Brain microvascular endothelial cell (primary cell): ENCODE measurements around the gene ANO6.
A peak's percentile ranks its signal among the peaks of the same experiment; 100 is the strongest.

Experiments used
- DNase-seq: peaks from one replicate; pipeline ENCODE4 v3.0.0-alpha.2; 2020
- H3K27ac ChIP-seq: fragments of 250-450 bp; sonication (Bioruptor Pico); 2 replicates; pipeline ENCODE4 v1.5.1; 2020; ENCODE audit warnings: mild to moderate bottlenecking, moderate library complexity
- H3K27me3 ChIP-seq: fragments of 250-450 bp; sonication (Bioruptor Pico); replicated peaks from 2 replicates; pipeline ENCODE4 v1.5.1; 2020; ENCODE audit warnings: mild to moderate bottlenecking
- H3K36me3 ChIP-seq: fragments of 250-450 bp; sonication (Bioruptor Pico); replicated peaks from 2 replicates; pipeline ENCODE4 v1.5.1; 2020; ENCODE audit warnings: mild to moderate bottlenecking
- H3K4me3 ChIP-seq: 2 replicates; pipeline ENCODE4 v1.5.1; 2011; ENCODE audit warnings: low read depth, mild to moderate bottlenecking, control low read depth, low read length, moderate library complexity
- CTCF ChIP-seq: IDR thresholded peaks from 2 replicates; pipeline ENCODE4 v1.5.1; 2011; ENCODE audit warnings: low read depth, mild to moderate bottlenecking, moderate library complexity, low read length, control low read depth, inconsistent platforms; ENCODE audit errors: missing control alignments
- in situ Hi-C: cut with HindIII; loops from 2 replicates; pipeline ENCODE4 v1.10.0; 2017; ENCODE audit warnings: low sequenced_read_pairs, low pct_ligation_motif_present

ANO6 gene

DNA sequence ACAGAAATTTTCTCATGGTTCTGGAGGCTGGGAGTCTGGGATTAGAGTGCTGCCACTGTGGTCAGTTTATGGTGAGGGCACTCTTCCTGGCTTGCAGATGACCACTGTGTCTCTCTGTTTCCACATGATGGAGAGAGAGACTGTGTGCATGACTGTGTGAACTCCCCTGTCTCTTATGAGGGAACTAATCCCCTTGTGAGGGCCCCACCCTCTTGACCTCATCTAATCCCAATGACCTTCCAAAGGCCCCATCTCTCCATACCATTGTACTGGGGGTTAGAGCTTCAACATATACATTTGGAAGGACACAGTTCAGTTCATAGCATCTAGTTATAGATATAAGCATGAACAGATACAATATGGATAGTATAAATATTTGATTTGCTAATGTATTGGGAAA, 31.7 kb downstream of the ANO6 start:
- no peak for TF ChIP-seq CTCF
- Histone ChIP-seq H3K36me3 (no peaks in the 10 kb centered on the region), H3K27me3 (no peaks in the 10 kb centered on the region), H3K27ac (no peak overlapping the region), H3K4me3 (no peak overlapping the region)
- no peak for DNase-seq
- in situ Hi-C loops, result no loop called here

GRCh38 chr12:45248095-45248494, 32.2 kb downstream of the ANO6 start:
- no peak for DNase-seq
- in situ Hi-C loops, result no loop called here
- TF ChIP-seq CTCF, result no peak
- Histone ChIP-seq H3K36me3 (no peaks in the 10 kb centered on the region), H3K27me3 (no peaks in the 10 kb centered on the region), H3K4me3 (no peak overlapping the region), H3K27ac (no peak overlapping the region)

DNA sequence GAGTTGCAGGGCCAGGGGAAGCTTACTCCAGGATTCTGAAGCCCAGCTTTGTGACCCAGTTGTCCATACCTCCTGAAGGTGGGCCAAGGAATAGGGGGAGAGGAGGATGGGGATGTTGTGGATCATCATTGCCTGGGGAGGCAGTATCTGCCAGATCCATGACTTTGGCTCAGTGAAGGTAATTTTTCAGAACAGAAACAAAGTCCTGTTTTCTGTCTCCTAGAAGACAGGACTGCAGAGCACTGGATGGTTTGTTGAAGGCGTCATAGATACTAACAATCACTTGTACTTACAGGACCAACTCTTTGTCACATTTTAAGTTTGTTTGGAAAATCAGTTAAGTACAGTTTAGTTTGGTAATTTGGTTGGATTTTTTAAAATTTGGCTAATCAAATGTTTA, 38.4 kb downstream of the ANO6 start:
- H3K4me3 ChIP-seq, result no peak overlapping the region
- H3K27me3 ChIP-seq, result no peaks in the 10 kb centered on the region
- TF ChIP-seq CTCF, result no peak
- H3K27ac ChIP-seq, result no peak overlapping the region
- H3K36me3 ChIP-seq, result no peaks in the 10 kb centered on the region
- DNase-seq, result no peak
- in situ Hi-C loops, result no loop called here

DNA sequence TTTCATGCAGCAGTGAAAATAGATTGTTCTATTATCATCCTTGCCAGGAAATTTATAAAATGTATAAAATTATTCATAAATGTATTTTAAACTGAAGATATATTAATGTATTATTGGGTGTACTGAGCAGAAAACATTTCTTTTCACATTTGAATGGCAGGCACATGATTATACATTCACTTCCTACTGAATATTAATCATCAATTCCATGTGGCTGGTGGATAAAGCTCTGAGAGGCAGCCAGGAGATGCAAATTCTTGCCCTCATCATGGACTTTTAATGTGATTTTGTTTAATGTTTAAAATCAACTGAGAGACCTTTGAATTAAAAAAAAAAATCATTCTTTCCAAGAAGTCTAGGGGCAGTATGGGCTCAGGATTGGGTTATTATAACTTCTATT, 40.8 kb downstream of the ANO6 start:
- no peak for TF ChIP-seq CTCF
- no peak overlapping the region for H3K27ac ChIP-seq

DNA sequence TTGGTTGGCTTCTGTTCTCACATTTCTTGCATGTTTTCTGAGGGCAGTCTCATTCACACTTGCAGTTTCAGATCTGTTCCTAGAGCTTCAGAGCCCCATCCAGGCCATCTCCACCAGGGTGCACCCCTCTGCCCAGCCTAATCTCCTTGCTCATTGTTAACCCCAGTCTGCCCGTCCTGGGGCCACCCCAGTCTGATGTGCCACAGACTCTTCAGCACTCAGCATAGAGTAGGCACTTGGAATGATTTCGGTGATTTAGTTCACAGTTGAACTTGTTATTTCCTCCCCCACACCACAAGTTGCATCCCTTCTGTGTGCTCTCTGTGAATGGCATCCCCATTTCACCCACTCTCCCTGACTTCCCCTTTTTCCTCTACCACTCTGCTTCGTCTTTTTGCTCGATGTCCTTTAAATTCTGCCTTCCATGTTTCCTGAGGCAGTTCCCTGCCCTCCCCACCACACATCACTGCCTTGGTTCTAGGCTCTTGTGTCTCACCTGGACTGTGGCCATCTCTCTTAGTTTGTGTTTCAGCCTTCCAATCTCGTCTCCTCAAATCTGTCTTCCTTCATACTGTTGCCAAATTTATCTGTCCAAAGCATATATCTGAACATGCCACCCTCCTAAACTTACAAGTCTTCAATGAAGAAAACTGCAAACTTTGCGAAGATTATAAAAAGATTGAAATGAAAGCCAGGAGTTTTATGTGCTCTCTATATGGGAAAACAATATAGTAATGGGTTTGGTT, 41.5 kb downstream of the ANO6 start:
- H3K4me3 ChIP-seq, result no peak overlapping the region
- DNase-seq, result no peak
- H3K27me3 ChIP-seq, result no peaks in the 10 kb centered on the region
- no peaks in the 10 kb centered on the region for H3K36me3 ChIP-seq
- no peak for TF ChIP-seq CTCF
- in situ Hi-C loops, result no loop called here
- H3K27ac ChIP-seq, result no peak overlapping the region

More for the DNA sequence above, 40.8 kb downstream of the ANO6 start:
- no peak for DNase-seq
- H3K27me3 ChIP-seq, result no peaks in the 10 kb centered on the region
- in situ Hi-C loops, result no loop called here
- no peak overlapping the region for H3K4me3 ChIP-seq
- no peaks in the 10 kb centered on the region for H3K36me3 ChIP-seq

GRCh38 chr12:45259675-45260074, 43.8 kb downstream of the ANO6 start:
- in situ Hi-C loops, result no loop called here
- DNase-seq, result peak; percentile 21
- H3K36me3 ChIP-seq, result no peaks in the 10 kb centered on the region
- no peak for TF ChIP-seq CTCF
- H3K4me3 ChIP-seq, result no peak overlapping the region
- H3K27ac ChIP-seq, result peak overlapping the region; percentile 20
- no peaks in the 10 kb centered on the region for H3K27me3 ChIP-seq
